GM12801 (cell line): Measurements from ENCODE around the gene KIDINS220.

ENCODE experiments used
- TF ChIP-seq, protein P1 (sequence below): IDR thresholded peaks from one replicate; pipeline ENCODE4 v1.5.1; 2011; ENCODE audit warnings: control low read depth; ENCODE audit not compliant: insufficient read length; ENCODE audit errors: extremely low read depth

KIDINS220 gene

GRCh38 chr2:8803658-8804379 lies 33.6 kb downstream of the KIDINS220 start:
- TF ChIP-seq, protein P1, sequence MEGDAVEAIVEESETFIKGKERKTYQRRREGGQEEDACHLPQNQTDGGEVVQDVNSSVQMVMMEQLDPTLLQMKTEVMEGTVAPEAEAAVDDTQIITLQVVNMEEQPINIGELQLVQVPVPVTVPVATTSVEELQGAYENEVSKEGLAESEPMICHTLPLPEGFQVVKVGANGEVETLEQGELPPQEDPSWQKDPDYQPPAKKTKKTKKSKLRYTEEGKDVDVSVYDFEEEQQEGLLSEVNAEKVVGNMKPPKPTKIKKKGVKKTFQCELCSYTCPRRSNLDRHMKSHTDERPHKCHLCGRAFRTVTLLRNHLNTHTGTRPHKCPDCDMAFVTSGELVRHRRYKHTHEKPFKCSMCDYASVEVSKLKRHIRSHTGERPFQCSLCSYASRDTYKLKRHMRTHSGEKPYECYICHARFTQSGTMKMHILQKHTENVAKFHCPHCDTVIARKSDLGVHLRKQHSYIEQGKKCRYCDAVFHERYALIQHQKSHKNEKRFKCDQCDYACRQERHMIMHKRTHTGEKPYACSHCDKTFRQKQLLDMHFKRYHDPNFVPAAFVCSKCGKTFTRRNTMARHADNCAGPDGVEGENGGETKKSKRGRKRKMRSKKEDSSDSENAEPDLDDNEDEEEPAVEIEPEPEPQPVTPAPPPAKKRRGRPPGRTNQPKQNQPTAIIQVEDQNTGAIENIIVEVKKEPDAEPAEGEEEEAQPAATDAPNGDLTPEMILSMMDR, result no peak

- TF ChIP-seq, protein P1, result no peak
These were observed 34.7 kb downstream of the KIDINS220 start for GRCh38 chr2:8802741-8803140.

- TF ChIP-seq, protein P1, result no peak
These were observed 36.6 kb downstream of the KIDINS220 start for GRCh38 chr2:8800821-8801220.

DNA sequence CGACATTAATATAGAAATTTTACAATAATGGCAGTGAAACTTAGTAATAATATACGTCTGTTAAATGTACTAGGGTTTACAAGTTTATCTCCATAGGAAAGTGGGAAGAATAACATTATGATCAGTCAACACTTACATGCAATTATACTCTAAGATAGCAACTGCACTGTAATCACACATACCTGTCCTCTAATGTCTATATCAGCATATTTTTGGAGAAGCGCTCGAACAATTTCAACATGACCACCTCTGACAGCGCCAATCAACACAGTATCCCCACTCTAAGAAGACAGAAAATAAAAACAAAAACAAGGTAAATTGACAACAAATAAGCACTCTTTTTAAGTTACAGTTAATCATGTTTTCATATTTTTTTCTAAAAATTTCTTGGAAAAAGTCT lies 37.2 kb downstream of the KIDINS220 start:
- TF ChIP-seq, protein P1, result no peak

- TF ChIP-seq, protein P1, result no peak
These were observed 38.4 kb downstream of the KIDINS220 start for GRCh38 chr2:8799004-8799403.

DNA sequence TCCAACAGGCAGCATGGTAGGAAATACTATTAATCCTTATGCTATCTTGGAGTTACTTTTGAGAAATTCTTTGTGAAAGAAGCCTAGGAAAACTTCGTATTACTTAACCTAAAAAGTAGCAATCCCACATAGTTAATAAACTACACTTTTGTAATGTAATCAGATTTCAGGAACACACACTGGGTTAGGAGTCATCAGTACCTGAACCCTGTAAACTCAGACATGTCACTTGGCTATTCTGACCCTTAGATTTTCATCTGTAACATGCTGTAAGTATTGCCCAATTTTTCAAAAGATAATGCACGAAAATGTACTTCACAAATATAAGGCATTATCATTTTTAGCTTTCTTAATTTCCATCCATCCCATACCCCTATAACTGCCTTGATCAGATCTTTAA lies 39.0 kb downstream of the KIDINS220 start:
- TF ChIP-seq, protein P1, result no peak

DNA sequence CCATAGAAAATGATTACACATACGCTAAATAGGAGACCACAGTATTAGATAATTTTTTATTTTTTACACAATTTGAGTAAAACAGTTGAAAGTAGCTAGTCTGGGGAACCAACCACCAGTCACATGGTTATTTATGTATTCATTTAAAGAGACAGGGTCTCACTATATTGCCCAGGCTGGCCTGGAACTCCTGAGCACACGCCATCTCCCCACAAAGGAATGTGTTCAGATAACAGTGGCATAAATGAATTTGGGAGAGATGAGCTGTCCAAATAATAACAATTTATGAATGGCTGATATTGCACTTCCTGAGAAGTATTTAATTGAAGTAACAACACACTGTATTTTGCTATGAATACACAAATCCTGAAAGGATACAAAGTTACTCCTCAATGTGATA lies 39.7 kb downstream of the KIDINS220 start:
- TF ChIP-seq, protein P1, result no peak
